Activated CD8-positive, alpha-beta memory T cell treated with anti-CD3 and anti-CD28 coated beads, Interleukin-2, amount 50 U/mL, for 24 hours (primary cell): ENCODE results near the gene MDFIC.

Source experiments
- DNase-seq: peaks from one replicate; pipeline ENCODE4 v3.0.0-alpha.2; 2020; ENCODE audit errors: extremely low read depth

The MDFIC gene

DNA sequence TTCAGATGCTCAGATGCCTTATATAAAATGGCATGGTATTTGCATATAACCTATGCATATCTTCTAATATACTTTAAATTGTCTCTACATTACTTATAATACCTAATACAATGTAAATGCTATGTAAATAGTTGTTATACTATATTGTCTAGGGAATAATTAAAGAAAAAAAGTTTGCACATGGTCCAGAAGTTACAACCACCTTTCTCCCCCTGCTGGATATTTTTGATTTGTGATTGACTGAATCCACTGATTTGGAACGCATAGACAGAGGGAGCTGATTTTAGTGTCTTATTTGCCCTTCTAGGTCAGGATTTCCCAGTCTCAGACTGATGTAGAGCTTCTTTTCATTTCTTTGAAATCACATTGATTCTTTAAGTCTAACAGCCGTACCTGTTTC lies 31.8 kb downstream of the MDFIC start:
- DNase-seq, result no peak

DNA sequence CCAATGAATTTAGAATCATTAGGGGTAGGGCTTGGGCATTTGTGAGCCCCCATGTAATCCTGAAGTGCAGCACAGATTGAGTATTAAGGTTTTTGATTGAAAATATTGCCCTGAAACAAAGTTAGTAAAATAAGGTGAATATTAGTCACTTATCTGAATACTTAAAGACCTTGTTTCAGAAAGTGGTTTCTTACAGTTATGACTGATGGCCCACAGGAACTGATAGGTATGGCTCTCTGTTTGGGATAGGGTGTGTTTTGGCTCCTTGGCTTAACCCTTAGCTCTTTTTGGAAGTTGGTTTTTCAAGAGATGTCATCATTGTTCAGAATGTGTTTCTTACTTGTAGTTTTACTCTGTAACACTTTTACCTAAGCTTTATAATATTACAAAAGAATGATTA lies 34.8 kb downstream of the MDFIC start:
- DNase-seq, result no peak

DNA sequence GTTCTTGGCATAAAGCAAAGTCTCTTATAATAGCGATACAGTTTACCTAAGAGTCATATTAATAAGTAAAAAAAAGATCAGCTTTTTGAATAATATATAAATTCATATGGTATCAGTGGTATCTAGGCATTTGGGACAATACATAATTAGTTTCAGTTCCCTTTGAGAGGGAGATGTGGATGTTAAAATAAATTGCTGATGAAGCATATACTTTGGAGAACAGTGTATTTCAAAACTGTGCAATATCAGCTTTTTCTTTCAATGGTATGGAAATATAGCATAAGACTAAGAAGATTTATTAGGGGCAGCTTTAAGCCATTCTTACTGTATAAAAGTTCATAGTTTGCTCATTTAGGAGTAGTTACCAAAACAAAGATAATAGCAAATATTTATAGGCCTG lies 35.5 kb downstream of the MDFIC start:
- DNase-seq, result no peak

DNA sequence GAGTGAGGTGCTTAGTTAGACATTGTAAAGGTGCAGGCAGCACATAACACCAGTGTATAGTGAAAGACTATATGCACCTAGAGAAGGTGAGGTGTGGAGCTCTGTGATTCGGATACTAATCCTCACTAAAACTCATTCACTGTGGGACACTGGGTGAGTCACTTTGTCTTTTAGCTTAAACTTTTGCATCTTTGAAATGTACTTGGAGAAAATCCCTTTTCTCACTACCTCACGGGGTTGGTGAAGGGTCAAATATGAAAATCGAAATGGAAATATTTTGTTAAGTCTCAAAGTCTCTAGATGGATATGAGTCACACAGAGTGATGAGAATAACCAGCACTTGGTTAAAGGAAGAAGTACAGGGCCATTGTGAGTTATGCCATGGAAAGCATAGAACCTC lies 38.0 kb downstream of the MDFIC start:
- no peak for DNase-seq

DNA sequence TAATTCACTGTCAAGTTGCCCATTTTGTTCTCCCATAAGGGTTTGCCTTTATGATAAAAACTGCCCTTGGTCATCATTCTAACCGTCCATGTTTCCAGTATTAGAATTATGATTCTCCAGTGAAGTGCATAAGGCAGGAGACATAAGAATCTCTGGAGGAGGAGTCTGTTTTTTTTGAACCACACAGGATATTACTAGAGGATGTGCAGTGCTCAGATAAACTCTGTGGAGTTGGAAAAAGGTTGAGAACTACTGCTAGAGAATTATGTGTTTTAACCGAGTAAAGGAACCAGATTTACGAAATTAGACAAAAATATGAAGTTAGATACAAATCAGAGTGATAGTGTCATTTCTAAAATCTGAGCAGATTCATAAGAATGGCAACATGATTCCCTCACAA lies 40.5 kb downstream of the MDFIC start:
- no peak for DNase-seq

DNA sequence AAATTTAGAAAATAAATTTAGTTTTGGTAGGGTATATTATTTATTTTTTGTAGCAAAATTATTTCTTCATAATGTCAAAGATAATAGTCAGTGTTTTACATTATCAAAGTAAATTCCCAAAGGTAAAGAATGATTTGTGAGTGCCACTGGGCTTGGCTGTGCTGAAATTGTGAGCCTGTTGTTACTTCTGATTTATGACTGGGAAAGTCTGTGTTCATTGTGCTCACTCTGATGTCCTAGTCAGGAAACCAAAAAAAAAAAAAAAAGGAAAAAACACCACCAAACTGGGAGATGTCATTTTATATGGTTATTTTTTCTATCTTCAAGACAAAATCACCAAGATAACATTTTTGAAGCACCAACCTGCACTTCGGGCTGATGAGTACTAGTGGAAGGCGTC lies 44.3 kb downstream of the MDFIC start:
- no peak for DNase-seq

DNA sequence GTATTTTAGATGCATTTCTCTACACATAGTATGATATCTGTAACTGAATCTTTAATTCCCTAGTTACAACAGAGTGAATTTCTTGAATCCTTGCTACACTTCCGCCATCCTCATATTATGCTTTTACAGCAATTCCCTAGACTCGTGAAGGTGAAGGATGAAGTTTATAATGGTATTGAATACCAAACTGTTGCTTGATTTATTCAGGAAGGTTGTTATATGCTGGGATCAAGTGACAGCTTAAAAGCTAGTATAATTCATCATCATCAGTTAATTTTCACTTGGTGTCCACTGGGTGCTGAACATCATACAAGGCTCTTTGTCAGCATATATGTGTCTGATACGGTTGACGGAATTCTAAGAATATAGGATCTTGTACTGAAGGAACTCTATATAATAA lies 47.2 kb downstream of the MDFIC start:
- DNase-seq, result no peak

DNA sequence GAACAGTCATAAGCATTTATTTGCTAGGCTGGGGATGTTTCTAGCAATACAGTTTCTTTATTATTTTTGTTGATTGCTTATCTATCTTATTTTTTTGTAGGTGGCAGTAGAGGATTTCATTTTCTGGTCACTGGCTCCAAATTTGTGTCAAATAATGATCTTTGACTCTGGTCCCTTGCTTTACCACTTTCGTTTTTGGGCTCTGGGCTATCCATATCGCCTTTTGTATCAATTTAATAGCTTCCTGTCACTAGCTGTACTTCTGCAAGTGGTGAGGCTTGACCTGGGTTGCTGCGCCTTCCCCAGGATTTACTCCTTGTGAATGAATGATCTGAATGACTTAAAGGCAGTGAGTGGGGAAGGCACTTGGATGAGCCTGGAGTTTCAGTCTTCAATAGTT lies 48.4 kb downstream of the MDFIC start:
- DNase-seq, result no peak

DNA sequence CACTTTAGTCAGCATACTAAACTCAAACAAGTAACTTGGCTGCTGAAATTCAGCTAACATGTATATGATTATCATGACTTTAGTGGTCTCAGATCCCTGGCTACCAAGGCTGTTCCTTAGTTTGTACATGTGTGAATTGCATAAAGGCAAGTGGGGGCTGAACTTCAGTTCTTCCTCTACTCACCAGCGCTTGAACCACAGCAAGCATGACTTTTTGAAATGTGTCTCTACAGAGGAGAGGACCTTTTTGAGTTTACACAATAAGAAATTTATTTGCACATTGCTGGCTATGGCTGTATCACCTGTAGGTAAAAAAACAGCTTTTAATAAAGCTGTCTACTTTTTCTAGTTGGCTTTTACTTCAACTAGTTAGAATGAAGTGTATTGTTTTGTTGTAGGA lies 48.8 kb downstream of the MDFIC start:
- DNase-seq, result no peak

DNA sequence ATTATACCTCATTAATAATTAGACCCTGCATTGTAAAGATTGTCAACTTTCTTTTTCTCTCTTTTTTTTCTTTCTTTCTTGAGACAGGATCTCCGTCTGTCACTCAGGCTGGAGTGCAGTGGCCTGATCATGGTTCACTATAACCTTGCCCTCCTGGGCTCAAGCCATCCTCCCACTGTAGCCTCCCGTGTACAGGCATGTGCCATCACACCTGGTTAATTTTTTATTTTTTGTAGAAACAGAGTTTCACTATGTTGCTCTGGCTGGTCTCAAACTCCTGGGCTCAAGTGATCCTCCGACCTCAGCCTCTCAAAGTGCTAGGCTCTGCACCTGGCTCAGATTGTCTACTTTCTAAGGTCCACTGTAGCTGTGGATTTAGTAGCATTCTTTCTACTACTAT lies 50.7 kb downstream of the MDFIC start:
- DNase-seq, result no peak

DNA sequence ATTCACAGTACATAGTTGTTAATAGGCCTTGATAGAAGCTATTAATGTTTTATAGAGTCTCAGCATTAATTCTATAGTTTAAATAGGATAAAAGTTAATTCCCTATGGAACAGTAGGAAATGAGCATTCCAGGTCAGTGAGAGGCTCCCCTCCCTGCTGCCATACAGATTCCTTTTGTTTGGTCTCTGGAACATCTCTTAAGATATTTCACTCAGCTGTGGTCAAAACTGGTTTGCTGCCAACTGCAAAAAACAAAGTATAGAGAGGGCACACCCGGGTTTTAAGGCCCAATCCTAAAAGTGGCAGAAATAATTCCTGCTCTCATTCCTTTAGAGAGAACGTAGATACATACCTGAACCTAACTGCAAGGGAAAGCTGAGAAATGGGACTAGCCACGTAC lies 51.3 kb downstream of the MDFIC start:
- DNase-seq, result no peak

DNA sequence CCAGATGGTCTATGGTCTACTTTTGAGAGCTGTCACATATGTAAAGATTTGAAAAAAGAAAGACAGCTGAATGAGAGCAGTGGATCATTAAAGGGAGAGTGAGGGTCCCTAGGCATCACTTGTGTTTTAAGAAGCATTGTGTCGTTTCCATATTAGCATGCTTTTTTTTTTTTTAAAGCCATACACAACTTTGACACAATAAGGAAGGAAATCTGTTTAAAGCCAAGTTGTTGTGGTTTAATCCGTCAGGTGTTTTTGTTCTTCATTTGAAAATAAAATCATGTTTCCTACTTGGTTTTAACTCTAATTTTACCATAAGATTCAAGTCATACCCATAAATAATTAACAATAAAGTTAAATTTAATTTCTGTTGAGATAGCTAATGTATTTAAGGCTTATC lies 53.5 kb downstream of the MDFIC start:
- DNase-seq, result no peak

DNA sequence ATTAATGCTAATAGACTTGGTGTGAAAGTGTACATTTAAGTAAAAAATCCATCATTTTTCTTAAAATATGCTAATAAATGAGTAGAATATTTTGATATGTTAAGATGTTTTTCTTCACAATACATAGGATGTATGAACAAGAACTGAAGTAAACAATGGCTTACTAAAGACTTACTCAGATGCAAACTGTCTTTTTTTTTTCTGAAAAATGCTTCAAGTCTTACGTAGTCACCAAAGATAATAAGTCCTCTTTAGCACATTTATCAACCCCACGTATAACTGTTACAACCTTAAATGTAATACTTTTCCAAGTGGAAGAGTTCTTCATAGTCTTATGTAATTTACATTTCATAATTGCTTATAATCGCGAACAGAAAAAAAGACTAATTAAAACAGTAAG lies 54.8 kb downstream of the MDFIC start:
- no peak for DNase-seq

DNA sequence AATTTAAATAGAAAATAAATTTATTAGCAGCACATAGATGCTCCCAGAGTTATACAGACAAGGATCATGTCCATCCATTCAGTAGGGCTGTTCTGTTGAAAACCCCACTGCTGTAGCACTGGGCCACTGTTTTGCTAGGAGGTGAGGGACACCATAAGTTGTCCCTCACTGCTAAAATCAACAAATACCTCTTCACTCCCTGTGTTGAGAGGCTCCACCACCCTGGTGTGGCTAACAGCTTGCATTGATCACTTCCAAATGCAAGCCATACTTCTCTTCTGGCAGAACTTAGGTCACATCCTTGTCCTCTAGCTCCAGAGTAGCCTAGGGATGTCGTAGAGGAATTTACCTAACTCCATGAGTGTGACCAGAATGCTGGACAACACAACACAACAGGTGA lies 55.4 kb downstream of the MDFIC start:
- no peak for DNase-seq

DNA sequence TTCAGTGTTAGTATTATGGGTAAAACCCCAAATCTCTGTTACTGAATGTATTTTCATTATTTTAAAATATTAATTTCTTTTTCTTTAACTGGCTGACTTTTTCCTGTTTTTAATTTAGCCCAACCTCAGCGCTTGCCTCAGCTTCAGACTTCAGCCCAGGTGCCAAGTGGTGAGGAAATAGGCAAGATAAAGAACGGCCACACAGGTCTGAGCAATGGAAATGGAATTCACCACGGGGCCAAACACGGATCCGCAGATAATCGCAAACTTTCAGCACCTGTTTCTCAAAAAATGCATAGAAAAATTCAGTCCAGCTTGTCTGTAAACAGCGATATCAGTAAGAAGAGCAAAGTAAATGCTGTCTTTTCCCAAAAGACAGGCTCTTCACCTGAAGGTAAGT lies 57.5 kb downstream of the MDFIC start:
- DNase-seq, result no peak

DNA sequence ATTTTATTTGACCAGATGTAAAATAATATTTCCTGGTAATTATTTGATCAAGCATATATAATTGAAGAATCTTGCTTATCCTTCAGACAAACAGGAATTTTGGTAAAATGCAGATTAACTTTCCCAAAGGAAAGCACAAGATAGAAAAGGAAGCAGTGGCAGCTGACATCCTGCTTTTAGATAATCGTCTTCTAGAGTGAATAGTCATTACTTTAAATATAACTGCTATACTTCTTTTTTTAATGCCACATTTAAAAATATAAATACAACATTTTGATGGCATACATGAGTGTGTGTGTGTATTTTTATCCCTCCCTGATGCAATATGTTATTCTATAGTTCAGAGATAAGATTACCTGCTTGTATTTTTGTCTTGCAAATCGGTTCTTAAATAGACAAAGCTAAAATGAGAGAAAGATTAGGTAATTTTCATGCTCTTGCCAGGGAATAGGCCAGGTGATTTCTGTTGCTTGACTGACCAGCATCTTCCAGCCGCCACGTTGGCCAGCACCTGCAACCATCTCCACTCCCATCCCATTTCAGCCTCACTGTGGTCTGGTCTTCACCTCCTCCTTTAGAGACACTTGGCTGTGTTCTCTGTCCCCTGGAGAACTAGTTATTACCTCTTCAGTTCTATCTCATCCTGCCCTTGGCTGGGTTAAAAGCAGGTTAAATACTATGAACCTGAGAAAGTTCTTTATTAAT lies 58.1 kb downstream of the MDFIC start:
- DNase-seq, result no peak

DNA sequence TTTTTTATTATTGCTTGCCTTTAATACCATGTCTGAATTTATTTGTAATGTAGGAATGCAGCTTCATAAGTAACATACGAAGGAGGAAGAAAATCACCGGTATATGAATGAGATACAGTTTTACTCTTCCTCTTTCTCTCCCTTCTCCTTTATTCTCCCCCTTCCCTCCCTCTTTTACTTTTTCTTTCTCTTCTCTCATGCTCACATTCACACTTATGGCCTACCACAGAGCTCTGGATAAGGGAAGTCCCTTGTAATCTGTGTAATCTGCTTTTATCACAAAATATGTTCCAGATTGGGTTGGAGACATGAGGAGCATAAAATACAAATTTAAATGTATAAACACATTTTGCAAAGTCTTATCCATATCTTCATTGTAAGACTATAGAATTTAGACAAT lies 59.4 kb downstream of the MDFIC start:
- DNase-seq, result no peak

DNA sequence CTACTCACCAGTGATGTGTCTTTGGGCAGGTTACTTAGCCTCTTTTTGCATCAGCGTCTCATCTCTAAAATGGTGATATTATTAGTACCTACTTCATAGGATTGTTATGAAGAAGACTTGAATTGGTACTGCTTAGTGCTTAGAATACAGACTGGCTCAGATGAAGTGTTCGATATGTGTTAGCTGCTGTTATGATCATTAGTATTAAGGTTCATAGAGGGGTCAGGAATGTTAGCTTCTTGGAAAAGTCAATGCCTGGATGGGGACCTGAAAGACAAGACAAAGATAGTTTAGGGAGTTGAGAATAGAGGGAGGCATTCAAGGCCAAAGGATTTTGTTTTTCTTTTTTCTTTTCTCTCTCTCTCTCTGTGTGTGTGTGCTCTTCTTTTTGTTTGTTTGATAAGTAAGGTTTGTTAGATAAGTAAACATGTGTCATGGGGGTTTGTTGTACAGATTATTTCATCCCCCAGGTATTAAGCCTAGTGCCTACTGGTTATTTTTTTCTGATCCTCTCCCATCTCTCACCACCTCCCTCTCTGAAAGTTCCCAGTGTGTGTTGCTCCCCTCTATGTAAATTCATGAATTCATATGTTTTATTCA lies 63.3 kb downstream of the MDFIC start:
- DNase-seq, result no peak

DNA sequence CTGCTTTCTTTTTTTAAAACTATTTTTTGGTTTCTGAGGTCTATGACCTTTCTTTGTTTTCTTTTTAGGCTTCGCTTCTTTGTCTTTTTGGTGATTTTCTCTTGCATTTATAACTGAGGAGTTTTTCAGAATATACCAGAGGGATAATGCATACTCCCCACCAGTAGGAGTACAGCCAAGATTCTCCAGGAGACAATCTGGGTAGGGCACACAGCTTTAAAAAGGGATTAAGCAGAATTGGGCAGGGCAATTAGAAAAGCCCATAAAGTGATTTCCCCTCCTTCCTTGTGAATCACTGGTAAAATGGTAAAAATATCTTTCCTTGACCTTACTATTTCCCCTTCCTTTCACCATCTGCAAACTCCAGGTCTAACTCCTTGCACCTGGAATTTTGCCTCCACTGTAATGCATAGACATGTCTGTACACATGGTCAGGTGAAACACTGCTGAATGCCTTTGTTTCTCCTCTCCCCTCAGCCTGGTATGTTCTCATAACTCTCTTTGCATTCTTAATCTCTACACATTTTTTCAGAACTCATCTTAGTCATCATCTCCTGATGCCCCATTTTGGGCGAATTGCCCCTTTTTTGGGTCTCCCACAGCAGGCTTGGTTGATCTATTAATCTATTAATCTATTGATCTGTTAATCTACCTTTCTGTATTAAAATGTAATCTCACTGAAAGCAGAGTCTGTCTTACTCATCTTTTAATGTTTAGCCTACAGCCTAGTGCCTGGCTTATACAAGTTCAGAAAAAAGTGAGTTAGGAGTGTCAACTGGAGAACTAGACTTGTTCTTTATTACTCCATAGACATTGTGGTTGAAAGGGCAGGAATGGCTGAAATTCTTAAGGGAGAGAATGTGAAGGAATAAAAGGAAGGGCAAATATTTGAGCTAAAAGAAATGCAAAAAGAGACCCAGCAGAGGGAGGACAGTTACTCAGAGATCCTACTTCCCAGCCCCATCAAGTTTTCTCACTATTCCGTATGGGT lies 64.6 kb downstream of the MDFIC start:
- DNase-seq, result no peak

DNA sequence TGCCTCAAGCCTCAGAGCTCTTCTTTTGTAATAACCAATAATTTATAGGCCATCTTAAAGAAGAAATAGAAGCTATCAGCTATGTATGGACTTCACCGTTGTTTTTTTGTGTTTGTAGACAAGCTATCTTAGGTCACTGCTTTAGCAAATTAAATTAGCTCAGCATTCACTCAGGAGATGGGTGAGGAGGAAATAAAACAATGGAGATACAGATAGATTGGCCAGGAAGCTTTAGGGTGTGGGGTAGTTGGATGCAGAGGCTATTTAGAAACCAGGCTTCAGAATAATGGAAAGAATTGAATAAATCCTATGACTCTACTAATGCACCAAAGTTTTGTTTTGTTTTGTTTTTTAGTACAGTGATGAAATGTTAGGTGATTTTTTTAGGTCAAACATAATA lies 66.1 kb downstream of the MDFIC start:
- DNase-seq, result no peak

DNA sequence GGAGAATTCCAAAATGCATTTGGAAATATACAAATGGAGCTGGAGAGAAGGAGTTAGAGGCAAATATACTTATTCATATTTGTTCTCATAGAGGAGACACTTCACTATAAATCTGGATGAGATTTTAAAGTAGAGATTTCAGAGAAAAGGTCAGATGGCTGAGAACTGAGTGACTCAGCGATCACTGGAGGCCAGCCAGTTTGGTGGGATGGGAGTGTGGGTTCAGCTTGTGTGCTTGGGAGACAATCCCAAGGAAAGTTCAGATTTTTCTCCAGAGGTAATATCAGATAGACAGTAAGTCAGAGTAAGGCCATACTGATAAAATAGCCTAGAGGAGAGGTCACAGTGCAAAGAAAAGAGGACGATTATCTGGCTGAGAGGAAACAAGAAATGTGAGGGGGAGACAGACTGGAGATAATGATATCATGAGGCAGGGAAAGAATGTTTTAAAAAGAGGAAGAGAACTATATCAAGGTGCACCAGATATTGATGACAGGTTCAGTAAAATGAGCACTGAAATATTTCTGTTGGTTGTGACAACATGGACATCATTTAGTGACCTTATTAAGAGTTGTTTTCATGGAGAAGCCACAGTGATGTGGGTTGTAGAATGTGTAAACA lies 67.0 kb downstream of the MDFIC start:
- DNase-seq, result no peak

DNA sequence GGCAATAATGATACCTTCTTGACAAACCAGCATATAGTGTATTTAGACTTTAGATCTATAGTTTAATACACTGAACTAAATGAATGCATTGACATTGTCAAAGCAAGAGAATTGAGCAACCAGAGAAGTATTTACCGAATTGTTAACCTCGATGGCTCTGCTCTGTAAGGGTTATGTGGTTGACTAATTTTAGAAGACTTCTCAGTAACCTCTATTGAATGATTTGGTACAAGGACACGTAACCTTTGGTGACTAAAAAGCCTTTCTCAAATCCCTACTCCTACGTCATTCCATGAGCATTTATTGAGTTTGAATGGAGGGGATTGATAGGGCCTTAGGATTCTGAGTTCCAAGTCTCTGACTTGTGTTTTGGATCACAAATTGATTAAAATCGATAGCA lies 67.6 kb downstream of the MDFIC start:
- no peak for DNase-seq
